ENCODE data around the gene ZFP69. TPM values are rescaled to one million over a fixed set of nuclear protein-coding genes. Genes with fewer than 3 reads are reported as not detected.
"Not testable (repeated sequence)": the region's sequence is repeated elsewhere in the genome, so short reads cannot be mapped to it uniquely, and the experiment has no call there.

Gene ZFP69
- total and polyA plus RNA-seq, 10 donors: 2.6 to 6.6 (median 4.2) TPM

DNA sequence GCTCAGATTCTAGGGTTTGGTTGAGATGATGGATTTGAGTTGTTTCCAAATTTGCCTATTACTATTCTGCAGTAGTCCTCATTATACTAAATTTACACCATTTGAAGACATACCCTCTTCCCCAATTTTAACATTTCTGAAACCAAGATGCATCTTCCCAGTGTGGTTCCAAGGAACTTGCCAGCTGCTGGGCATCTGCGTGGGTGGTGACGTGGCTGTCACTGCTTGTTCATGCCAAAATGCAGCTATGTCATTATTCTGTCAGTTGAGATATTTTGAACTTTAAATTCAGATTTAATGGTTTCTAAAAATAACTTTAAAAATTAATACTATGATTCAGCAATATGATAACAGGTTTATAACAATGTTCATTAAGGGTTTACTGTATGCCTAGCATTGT is 1.2 kb downstream of the ZFP69 start:
- DNase-seq: no peak
- 60 to 79% (median 74%) methylated on average over 2 of the region's 2 CpGs for WGBS, 5 donors
- Histone ChIP-seq H3K4me1 (peaks cover 4 to 21% (median 12%) of the 10 kb centered on the region in 6 donors), H3K27me3 (replicated peaks in 1 of 7) (no peaks in the 10 kb centered on the region), H3K9me3 (peaks cover 4 to 49% (median 38%) of the 10 kb centered on the region in 8 donors), H3K4me3 (peak overlapping the region in 5 of 8 donors; percentile 62 to 95 (median 88)), H3K36me3 (peaks cover 0 to 22% (median 13%) of the 10 kb centered on the region in 6 donors), H3K27ac (no peak overlapping the region)
- TF ChIP-seq CTCF (IDR thresholded peaks at IDR 0.05 in 8 of 11, conservative IDR thresholded peaks at IDR 0.05 in 3 of 11) (no peak), POLR2A (IDR thresholded peaks at IDR 0.05) (no peak), POLR2AphosphoS5 (IDR thresholded peaks at IDR 0.05) (no peak)
- intact Hi-C loops (cut with DNase I; ENCODE audit: low total_unique reads): no loop called here

DNA sequence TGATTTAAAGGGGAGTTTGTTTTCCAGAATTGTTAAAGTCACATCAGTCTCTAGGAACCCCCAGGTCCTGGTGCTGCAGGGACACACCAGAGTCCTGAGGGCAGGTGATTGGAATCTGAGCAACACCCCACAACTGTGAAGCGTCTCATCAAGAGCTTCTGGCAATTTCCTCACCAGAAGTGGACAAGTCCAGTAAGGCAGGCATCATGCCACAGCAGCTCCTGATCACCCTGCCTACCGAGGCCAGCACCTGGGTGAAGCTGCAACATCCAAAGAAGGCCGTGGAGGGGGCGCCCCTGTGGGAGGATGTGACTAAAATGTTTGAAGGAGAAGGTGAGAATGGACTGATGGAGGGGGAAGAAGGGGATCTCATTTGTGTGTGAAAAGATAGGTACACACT is 2.1 kb downstream of the ZFP69 start:
- Histone ChIP-seq H3K9me3 (peaks cover 4 to 49% (median 37%) of the 10 kb centered on the region in 8 donors), H3K36me3 (peaks cover 0 to 31% (median 18%) of the 10 kb centered on the region in 6 donors), H3K4me3 (no peak overlapping the region), H3K27ac (no peak overlapping the region), H3K4me1 (peaks cover 4 to 21% (median 12%) of the 10 kb centered on the region in 6 donors), H3K27me3 (replicated peaks in 1 of 7) (no peaks in the 10 kb centered on the region)
- DNase-seq: no peak
- intact Hi-C loops (cut with DNase I; ENCODE audit: low total_unique reads): no loop called here
- 88 to 90% (median 89%) methylated on average over 4 of the region's 4 CpGs for WGBS, 5 donors
- no peak for TF ChIP-seq POLR2A (IDR thresholded peaks at IDR 0.05)

- H3K9me3 ChIP-seq: peaks cover 53 to 97% (median 92%) of the 10 kb centered on the region in 8 donors
- no peak overlapping the region for H3K4me3 ChIP-seq
- WGBS, 5 donors: 92 to 99% (median 98%) methylated on average over 4 of the region's 4 CpGs
- TF ChIP-seq POLR2AphosphoS5 (IDR thresholded peaks at IDR 0.05): no peak
- no peak for TF ChIP-seq POLR2A (IDR thresholded peaks at IDR 0.05)
- TF ChIP-seq CTCF (IDR thresholded peaks at IDR 0.05 in 8 of 11, conservative IDR thresholded peaks at IDR 0.05 in 3 of 11): no peak
- DNase-seq: no peak
- no peaks in the 10 kb centered on the region for H3K27me3 ChIP-seq (replicated peaks in 1 of 7)
- no peaks in the 10 kb centered on the region for H3K4me1 ChIP-seq
- peaks cover 12 to 91% (median 60%) of the 10 kb centered on the region in 6 donors for H3K36me3 ChIP-seq
- intact Hi-C loops (cut with DNase I; ENCODE audit: low total_unique reads): no loop called here
- H3K27ac ChIP-seq: no peak overlapping the region
Observed at GRCh38 chr1:40495315-40495903, 18.3 kb downstream of the ZFP69 start.

DNA sequence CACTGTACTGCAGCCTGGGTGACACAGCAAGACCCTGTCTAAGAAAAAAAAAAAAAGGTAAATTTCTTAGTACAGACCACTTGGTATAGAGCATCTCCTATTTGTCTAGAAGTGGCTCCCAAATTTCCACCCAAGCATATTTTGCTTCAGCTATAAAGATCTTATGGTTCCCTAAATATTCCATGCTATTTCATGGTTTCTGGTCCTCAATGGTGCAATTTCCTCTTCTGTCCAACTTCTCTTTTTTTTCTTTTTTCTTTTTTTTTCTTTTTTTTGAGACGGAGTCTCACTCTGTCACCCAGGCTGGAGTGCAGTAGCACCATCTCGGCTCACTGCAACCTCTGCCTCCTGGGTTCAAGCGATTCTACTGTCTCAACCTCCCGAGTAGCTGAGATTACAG is 25.6 kb downstream of the ZFP69 start:
- H3K27ac ChIP-seq; intact Hi-C loops (cut with DNase I; ENCODE audit: low total_unique reads); H3K4me1 ChIP-seq; H3K27me3 ChIP-seq (replicated peaks in 1 of 7); H3K4me3 ChIP-seq; DNase-seq: not testable (repeated sequence)
- peaks cover 16 to 96% (median 85%) of the 10 kb centered on the region in 8 donors for H3K9me3 ChIP-seq
- WGBS, 5 donors: 80 to 94% (median 87%) methylated on average over 4 of the region's 4 CpGs
- H3K36me3 ChIP-seq: peaks cover 0 to 70% (median 9%) of the 10 kb centered on the region in 6 donors

DNA sequence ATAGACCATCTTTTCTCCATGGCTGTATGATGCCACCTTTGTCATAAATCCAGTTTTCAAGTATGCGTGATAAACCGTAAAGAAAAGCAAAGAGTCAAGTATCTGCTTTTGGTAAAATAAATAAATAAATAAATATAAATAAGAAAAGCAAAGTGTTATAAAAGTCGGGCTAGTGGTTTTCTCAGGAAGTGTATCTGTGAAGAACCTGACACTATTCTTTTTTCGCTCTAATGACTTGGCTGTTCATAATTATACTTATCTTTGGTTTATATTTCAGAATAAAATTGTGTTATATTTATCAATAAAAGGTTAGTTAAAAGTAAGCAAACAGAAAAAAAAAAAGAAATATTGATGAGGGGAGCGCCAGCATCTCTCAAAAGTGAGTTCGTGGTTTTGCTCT is 30.9 kb downstream of the ZFP69 start:
- Histone ChIP-seq H3K4me3 (peak overlapping the region; percentile 28 to 87 (median 67)), H3K36me3 (peaks cover 0 to 41% (median 0%) of the 10 kb centered on the region in 6 donors), H3K9me3 (peaks cover 0 to 62% (median 46%) of the 10 kb centered on the region in 8 donors), H3K4me1 (peaks cover 0 to 30% (median 18%) of the 10 kb centered on the region in 6 donors), H3K27ac (peak overlapping the region; percentile 56 to 85 (median 80)), H3K27me3 (replicated peaks in 1 of 7) (no peaks in the 10 kb centered on the region)
- TF ChIP-seq POLR2A (IDR thresholded peaks at IDR 0.05) (no peak), CTCF (IDR thresholded peaks at IDR 0.05 in 8 of 11, conservative IDR thresholded peaks at IDR 0.05 in 3 of 11) (no peak), POLR2AphosphoS5 (IDR thresholded peaks at IDR 0.05) (no peak)
- 59 to 61% (median 60%) methylated on average over 6 of the region's 6 CpGs for WGBS, 5 donors
- DNase-seq: no peak
- intact Hi-C loops (cut with DNase I; ENCODE audit: low total_unique reads): no loop called here

Measured in spleen (tissue), 11 donors.